ENCODE measurements around the gene SRSF4.
"Not testable (repeated sequence)": the region's sequence is repeated elsewhere in the genome, so short reads cannot be mapped to it uniquely, and the experiment has no call there.

DNA sequence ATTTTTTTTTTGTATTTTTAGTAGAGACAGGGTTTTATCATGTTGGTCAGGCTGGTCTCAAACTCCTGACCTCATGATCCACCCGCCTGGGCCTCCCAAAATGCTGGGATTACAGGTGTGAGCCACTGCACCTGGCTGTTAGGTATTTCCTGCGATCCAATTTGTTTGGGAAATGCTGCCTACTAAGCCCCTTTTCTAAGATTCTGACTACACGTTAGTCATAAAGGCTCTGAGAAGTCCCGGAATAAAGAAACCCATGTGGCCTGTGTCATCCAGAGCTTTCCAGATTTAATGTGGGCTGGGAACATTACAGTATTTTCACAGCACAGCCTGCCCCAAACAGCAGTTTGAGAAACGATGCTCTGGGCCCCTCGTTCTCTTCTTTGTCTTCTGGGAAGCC, 40.6 kb upstream of the SRSF4 start:
- not testable (repeated sequence) for TF ChIP-seq HEY1 (CRISPR knock-in tag; IDR thresholded peaks at IDR 0.05; ENCODE audit: borderline replicate concordance); E2F1 (CRISPR knock-in tag; IDR thresholded peaks at IDR 0.05); TCF7L2 (IDR thresholded peaks at IDR 0.05; ENCODE audit: low read depth, low read length); ATF7 (IDR thresholded peaks at IDR 0.05); FOXK2 (conservative IDR thresholded peaks at IDR 0.05 in 1 of 2, IDR thresholded peaks at IDR 0.05 in 1 of 2; ENCODE audit: low read depth in 2 of 2); USF2 (CRISPR knock-in tag; IDR thresholded peaks at IDR 0.05); TEAD1 (CRISPR knock-in tag; IDR thresholded peaks at IDR 0.05); ZNF384 (IDR thresholded peaks at IDR 0.05; ENCODE audit: low read depth, low read length)
- TF ChIP-seq, protein P1, sequence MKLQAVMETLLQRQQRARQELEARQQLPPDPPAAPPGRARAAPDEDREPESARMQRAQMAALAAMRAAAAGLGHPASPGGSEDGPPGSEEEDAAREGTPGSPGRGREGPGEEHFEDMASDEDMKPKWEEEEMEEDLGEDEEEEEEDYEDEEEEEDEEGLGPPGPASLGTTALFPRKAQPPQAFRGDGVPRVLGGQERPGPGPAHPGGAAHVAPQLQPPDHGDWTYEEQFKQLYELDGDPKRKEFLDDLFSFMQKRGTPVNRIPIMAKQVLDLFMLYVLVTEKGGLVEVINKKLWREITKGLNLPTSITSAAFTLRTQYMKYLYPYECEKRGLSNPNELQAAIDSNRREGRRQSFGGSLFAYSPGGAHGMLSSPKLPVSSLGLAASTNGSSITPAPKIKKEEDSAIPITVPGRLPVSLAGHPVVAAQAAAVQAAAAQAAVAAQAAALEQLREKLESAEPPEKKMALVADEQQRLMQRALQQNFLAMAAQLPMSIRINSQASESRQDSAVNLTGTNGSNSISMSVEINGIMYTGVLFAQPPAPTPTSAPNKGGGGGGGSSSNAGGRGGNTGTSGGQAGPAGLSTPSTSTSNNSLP (IDR thresholded peaks at IDR 0.05; ENCODE audit: borderline replicate concordance, low read depth, low read length), result not testable (repeated sequence)

All from K562 (cell line).